Measurements from ENCODE around the gene ASNS.

GRCh38 chr7:97871659-97872024 lies 566 bp downstream of the ASNS start:
- no peak for TF ChIP-seq POLR2AphosphoS5 (IDR thresholded peaks at IDR 0.05; ENCODE audit: low read depth)
- TF ChIP-seq CTCF (conservative IDR thresholded peaks at IDR 0.05; ENCODE audit: low read depth in 2 of 2): no peak
- no peak for TF ChIP-seq EZH2phosphoT487 (IDR thresholded peaks at IDR 0.05; ENCODE audit: unreplicated experiment)
